Mesendoderm (in vitro differentiated cells): ENCODE measurements around the gene HACD3.
"Not testable (repeated sequence)": the region's sequence is repeated elsewhere in the genome, so short reads cannot be mapped to it uniquely, and the experiment has no call there.

Source experiments
- DNase-seq: peaks from one replicate; pipeline ENCODE4 v3.0.0; 2013
- H2AK5ac ChIP-seq: 2 replicates; pipeline ENCODE4 v1.6.1; 2013; ENCODE audit warnings: low read length, inconsistent platforms
- H2BK120ac ChIP-seq: 2 replicates; pipeline ENCODE4 v1.6.1; 2013; ENCODE audit warnings: low read depth, mild to moderate bottlenecking, low read length, moderate library complexity, mixed read lengths
- H2BK15ac ChIP-seq: replicated peaks from 2 replicates; pipeline ENCODE4 v1.6.1; 2013; ENCODE audit warnings: low read depth, mild to moderate bottlenecking, moderate library complexity
- H2BK5ac ChIP-seq: 2 replicates; pipeline ENCODE4 v1.6.1; 2013; ENCODE audit warnings: low read length, inconsistent platforms
- H3K18ac ChIP-seq: 2 replicates; pipeline ENCODE4 v1.6.1; 2013; ENCODE audit warnings: mild to moderate bottlenecking, low read length, mixed read lengths
- H3K23ac ChIP-seq: one replicate; pipeline ENCODE4 v1.6.1; 2013; ENCODE audit warnings: low read length
- H3K27ac ChIP-seq: 2 replicates; pipeline ENCODE4 v1.5.1; 2013; ENCODE audit warnings: low read depth, mild to moderate bottlenecking, inconsistent platforms, low read length, moderate library complexity
- H3K27me3 ChIP-seq: 2 replicates; pipeline ENCODE4 v1.6.1; 2013; ENCODE audit warnings: low read length, control low read depth, mild to moderate bottlenecking, inconsistent platforms; ENCODE audit not compliant: insufficient read depth, poor library complexity
- H3K36me3 ChIP-seq: 2 replicates; pipeline ENCODE4 v1.6.1; 2013; ENCODE audit warnings: low read length, inconsistent platforms; ENCODE audit not compliant: control insufficient read depth, insufficient read depth
- H3K4ac ChIP-seq: one replicate; pipeline ENCODE4 v1.6.1; 2013; ENCODE audit warnings: low read depth, mild to moderate bottlenecking, low read length, moderate library complexity
- H3K4me1 ChIP-seq: 2 replicates; pipeline ENCODE4 v1.6.1; 2013; ENCODE audit warnings: low read depth, low read length, inconsistent platforms; ENCODE audit not compliant: control insufficient read depth
- H3K4me2 ChIP-seq: 2 replicates; pipeline ENCODE4 v1.6.1; 2013; ENCODE audit warnings: low read length
- H3K4me3 ChIP-seq: 2 replicates; pipeline ENCODE4 v1.5.1; 2013; ENCODE audit warnings: mild to moderate bottlenecking, low read length
- H3K56ac ChIP-seq: one replicate; pipeline ENCODE4 v1.6.1; 2013; ENCODE audit warnings: low read length
- H3K79me1 ChIP-seq: 2 replicates; pipeline ENCODE4 v1.6.1; 2013; ENCODE audit warnings: low read length, inconsistent platforms
- H3K79me2 ChIP-seq: 2 replicates; pipeline ENCODE4 v1.6.1; 2013; ENCODE audit warnings: mild to moderate bottlenecking, low read length; ENCODE audit not compliant: control insufficient read depth, insufficient read depth
- H3K9ac ChIP-seq: 2 replicates; pipeline ENCODE4 v1.6.1; 2013; ENCODE audit warnings: low read length, inconsistent platforms
- H4K5ac ChIP-seq: one replicate; pipeline ENCODE4 v1.6.1; 2013; ENCODE audit warnings: low read length
- H4K8ac ChIP-seq: one replicate; pipeline ENCODE4 v1.6.1; 2013; ENCODE audit warnings: low read depth, mild to moderate bottlenecking, control low read depth, low read length, moderate library complexity
- WGBS: extraction: QIAGEN DNeasy Blood & Tissue Kit; methylation state at CpG from one replicate; pipeline ENCODE4 v1.1.7; 2013; ENCODE audit warnings: low lambda C conversion rate, missing lambda C conversion rate; ENCODE audit not compliant: insufficient coverage; ENCODE audit errors: extremely low coverage; 5-methylcytosine and 5-hydroxymethylcytosine counted together

Gene HACD3

DNA sequence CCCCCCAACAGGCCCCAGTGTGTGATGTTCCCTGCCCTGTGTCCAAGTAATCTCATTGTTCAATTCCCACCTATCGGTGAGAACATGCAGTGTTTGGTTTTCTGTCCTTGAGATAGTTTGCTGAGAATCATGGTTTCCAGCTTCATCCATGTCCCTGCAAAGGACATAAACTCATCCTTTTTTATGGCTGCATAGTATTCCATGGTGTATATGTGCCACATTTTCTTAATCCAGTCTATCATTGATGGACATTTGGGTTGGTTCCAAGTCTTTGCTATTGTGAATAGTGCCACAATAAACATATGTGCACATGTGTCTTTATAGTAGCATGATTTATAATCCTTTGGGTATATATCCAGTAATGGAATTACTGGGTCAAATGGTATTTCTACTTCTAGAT, 85.6 kb downstream of the HACD3 start:
- H4K8ac ChIP-seq, DNase-seq, H3K18ac ChIP-seq, H3K4ac ChIP-seq, H3K79me1 ChIP-seq, H4K5ac ChIP-seq, H3K4me3 ChIP-seq, H2AK5ac ChIP-seq, H2BK15ac ChIP-seq, H3K4me2 ChIP-seq, H2BK120ac ChIP-seq, H3K27ac ChIP-seq, H3K9ac ChIP-seq, H3K79me2 ChIP-seq, H2BK5ac ChIP-seq, H3K23ac ChIP-seq, H3K4me1 ChIP-seq, H3K36me3 ChIP-seq, H3K27me3 ChIP-seq, H3K56ac ChIP-seq: not testable (repeated sequence)
- WGBS = no CpG with 5 or more reads among the region's 1 CpG

DNA sequence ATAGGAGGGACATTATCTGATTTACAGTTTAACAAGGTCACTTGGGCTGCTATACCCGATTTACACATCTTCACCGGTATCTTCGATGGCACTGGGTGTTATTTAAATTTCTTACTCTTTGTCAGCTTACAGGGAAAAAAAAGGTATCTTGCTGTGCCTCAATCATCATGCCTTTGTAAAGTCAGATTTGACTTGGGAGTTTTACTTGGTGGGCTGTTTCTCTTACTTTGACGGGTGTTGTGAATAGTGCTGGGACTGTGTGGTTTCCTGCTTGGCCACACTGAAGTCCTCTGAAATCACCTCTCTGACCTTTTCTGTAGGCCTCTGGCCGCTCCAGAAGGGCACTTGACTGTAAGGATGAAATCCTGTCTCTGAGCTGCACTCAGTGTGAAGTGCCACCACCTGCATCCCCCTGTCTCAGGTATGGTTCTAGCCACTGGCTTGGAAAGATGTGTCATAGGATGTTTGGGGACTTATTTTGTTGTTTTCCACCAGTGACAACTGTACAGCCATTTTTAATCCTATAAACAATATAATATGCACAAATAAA, 88.4 kb downstream of the HACD3 start:
- H2BK5ac ChIP-seq = no peak overlapping the region
- no peak overlapping the region for H4K8ac ChIP-seq
- no peak overlapping the region for H2BK120ac ChIP-seq
- no peaks in the 10 kb centered on the region for H3K36me3 ChIP-seq
- no peak overlapping the region for H3K4me2 ChIP-seq
- H3K27ac ChIP-seq = no peak overlapping the region
- H3K18ac ChIP-seq = no peak overlapping the region
- no peak overlapping the region for H3K4ac ChIP-seq
- no peak overlapping the region for H3K4me3 ChIP-seq
- no peaks in the 10 kb centered on the region for H3K27me3 ChIP-seq
- no peak overlapping the region for H3K23ac ChIP-seq
- no peak overlapping the region for H2BK15ac ChIP-seq
- H3K79me1 ChIP-seq = no peaks in the 10 kb centered on the region
- H3K4me1 ChIP-seq = no peaks in the 10 kb centered on the region
- H3K9ac ChIP-seq = no peak overlapping the region
- no CpG with 5 or more reads among the region's 5 CpGs for WGBS
- no peak overlapping the region for H3K56ac ChIP-seq
- no peak for DNase-seq
- no peaks in the 10 kb centered on the region for H3K79me2 ChIP-seq
- no peak overlapping the region for H4K5ac ChIP-seq
- no peak overlapping the region for H2AK5ac ChIP-seq

DNA sequence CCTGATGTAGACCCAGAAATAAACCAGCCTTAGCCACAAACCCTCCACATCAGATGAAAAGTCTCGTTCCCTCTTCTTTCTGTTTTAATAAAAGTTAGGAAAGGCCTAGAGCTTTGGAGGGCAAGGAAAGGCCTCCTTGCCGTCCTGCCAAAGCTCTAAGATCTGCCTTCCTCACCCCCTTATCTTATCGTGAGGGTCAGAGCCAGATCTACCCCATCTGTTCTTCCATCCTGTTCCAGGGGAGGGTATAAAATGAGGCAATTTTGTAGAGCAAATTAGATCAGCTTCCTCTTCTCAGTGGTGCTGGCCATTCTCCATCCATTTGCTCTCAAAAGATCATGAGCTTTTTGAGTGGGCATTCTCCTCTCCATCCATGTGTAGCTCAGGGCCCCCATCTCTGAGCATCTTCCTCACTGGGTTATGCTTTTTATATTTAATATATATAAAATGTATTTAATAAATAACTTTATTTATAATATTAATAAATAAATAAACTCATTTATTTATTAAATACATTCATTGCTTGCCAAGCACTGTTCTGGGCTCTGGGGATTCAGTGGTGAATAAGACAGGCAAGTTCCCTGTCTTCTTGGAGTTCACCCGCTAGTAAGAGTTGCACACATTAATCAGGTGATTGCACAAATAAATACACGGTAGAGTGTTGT, 89.5 kb downstream of the HACD3 start:
- Histone ChIP-seq H3K56ac (no peak overlapping the region), H3K18ac (no peak overlapping the region), H3K79me2 (no peaks in the 10 kb centered on the region), H3K4ac (no peak overlapping the region), H3K79me1 (no peaks in the 10 kb centered on the region), H3K23ac (no peak overlapping the region), H4K8ac (no peak overlapping the region), H3K9ac (no peak overlapping the region), H3K27ac (no peak overlapping the region), H4K5ac (no peak overlapping the region), H2BK5ac (no peak overlapping the region), H2BK15ac (no peak overlapping the region), H3K4me3 (no peak overlapping the region), H2BK120ac (no peak overlapping the region), H3K4me2 (no peak overlapping the region), H2AK5ac (no peak overlapping the region), H3K27me3 (no peaks in the 10 kb centered on the region), H3K36me3 (no peaks in the 10 kb centered on the region), H3K4me1 (no peaks in the 10 kb centered on the region)
- no CpG with 5 or more reads among the region's 5 CpGs for WGBS
- peak; percentile 47 for DNase-seq

DNA sequence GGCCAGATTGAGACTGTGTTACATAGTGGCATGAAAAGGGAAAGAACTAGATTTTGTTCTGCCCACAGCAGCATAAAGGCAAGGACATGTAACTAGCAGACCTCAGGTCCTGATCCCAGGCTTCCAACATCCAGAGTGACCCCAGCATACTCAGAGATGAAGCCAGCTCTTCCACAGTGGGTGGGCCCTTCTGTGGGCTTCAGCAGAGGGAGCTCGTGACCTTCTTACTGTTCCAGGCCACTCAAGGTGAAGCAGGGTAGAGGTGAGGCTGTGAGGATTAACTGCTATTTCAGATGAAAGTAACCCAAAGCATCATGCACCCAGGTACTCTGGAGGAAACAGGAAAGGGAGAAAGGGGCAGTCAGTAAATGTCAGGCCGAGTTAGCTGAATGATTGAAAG, 90.6 kb downstream of the HACD3 start:
- Histone ChIP-seq H2BK5ac (no peak overlapping the region), H3K4me3 (no peak overlapping the region), H3K18ac (no peak overlapping the region), H3K56ac (no peak overlapping the region), H4K5ac (no peak overlapping the region), H2BK15ac (no peak overlapping the region), H2AK5ac (no peak overlapping the region), H3K23ac (no peak overlapping the region), H3K4ac (no peak overlapping the region), H3K79me2 (no peaks in the 10 kb centered on the region), H2BK120ac (no peak overlapping the region), H4K8ac (no peak overlapping the region), H3K79me1 (no peaks in the 10 kb centered on the region), H3K4me2 (no peak overlapping the region), H3K27me3 (no peaks in the 10 kb centered on the region), H3K4me1 (no peaks in the 10 kb centered on the region), H3K9ac (no peak overlapping the region), H3K36me3 (no peaks in the 10 kb centered on the region), H3K27ac (no peak overlapping the region)
- DNase-seq = no peak
- no CpG with 5 or more reads among the region's 2 CpGs for WGBS

DNA sequence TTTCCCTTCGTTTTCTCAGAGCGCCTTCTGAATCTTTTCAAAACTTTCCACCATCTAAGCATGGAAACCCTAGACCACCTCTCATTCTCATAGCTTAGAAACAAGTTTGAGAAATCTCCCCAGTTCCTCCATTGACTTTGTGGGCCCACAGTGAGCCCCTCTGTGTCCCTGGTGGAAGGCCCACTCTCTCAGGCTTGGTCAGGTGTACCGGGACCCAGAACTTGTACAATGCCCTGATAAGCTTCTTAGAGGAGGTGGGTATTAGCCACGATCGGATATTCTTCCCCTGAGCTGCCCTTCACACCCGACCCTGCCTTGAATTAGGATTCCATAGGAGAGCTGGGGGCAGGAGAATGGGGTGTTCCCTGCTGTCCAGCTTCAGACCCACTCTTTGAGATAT, 91.4 kb downstream of the HACD3 start, which contains the start of gene SLC24A1:
Gene SLC24A1 (plus strand): TSS at position 301 of the 400 bp plus-strand sequence. CDS start 2,143 bp downstream, outside the sequence.
- Histone ChIP-seq H3K79me2 (no peaks in the 10 kb centered on the region), H2BK15ac (no peak within 1 kb of the TSS), H2BK5ac (no peak within 1 kb of the TSS), H3K36me3 (no peaks in the 10 kb centered on the region), H2AK5ac (no peak within 1 kb of the TSS), H2BK120ac (no peak within 1 kb of the TSS), H3K4ac (no peak within 1 kb of the TSS), H3K4me1 (no peaks in the 10 kb centered on the region), H3K27me3 (no peaks in the 10 kb centered on the region), H3K23ac (no peak within 1 kb of the TSS), H3K18ac (no peak within 1 kb of the TSS), H4K8ac (no peak within 1 kb of the TSS), H3K27ac (no peak within 1 kb of the TSS), H3K4me3 (no peak within 1 kb of the TSS), H4K5ac (no peak within 1 kb of the TSS), H3K56ac (no peak within 1 kb of the TSS), H3K79me1 (no peaks in the 10 kb centered on the region), H3K4me2 (no peak within 1 kb of the TSS), H3K9ac (no peak within 1 kb of the TSS)
- DNase-seq = no peak
- WGBS = no CpG with 5 or more reads among the region's 6 CpGs

DNA sequence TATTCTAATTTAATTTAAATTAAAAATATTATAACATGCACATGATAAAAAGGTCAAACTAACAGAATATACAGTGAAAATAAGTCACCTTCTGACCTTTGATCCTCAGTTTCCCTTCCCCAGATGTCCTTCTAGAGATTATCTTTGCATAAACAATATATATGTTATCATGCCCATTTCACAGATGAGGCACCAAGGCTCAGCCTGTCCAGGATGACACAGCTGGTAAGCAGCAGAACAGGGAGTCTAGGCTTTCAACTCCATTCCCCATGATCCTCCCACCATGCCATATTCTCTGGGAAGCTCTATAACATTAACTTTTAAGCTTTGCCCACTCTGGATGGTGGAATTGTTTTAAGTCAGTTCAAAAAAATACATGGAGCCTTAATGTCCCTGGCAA, 92.8 kb downstream of the HACD3 start:
- no peak overlapping the region for H3K23ac ChIP-seq
- no peaks in the 10 kb centered on the region for H3K79me1 ChIP-seq
- H2BK15ac ChIP-seq = no peak overlapping the region
- no peak overlapping the region for H3K9ac ChIP-seq
- H2BK120ac ChIP-seq = no peak overlapping the region
- DNase-seq = no peak
- H3K79me2 ChIP-seq = no peaks in the 10 kb centered on the region
- no peak overlapping the region for H3K4ac ChIP-seq
- H3K4me1 ChIP-seq = no peaks in the 10 kb centered on the region
- no peak overlapping the region for H3K4me2 ChIP-seq
- no peak overlapping the region for H2AK5ac ChIP-seq
- no peak overlapping the region for H2BK5ac ChIP-seq
- no peak overlapping the region for H3K4me3 ChIP-seq
- H3K36me3 ChIP-seq = no peaks in the 10 kb centered on the region
- H3K27ac ChIP-seq = no peak overlapping the region
- no peak overlapping the region for H3K18ac ChIP-seq
- no peaks in the 10 kb centered on the region for H3K27me3 ChIP-seq
- no peak overlapping the region for H4K5ac ChIP-seq
- no peak overlapping the region for H4K8ac ChIP-seq
- H3K56ac ChIP-seq = no peak overlapping the region
